CD4-positive, alpha-beta T cell treated with Interferon alpha-2 for 1 hour (primary cell): ENCODE measurements around the gene GOLIM4.
"Not testable (repeated sequence)": the region's sequence is repeated elsewhere in the genome, so short reads cannot be mapped to it uniquely, and the experiment has no call there.

Experiments
- DNase-seq, 2 donors: peaks; one replicate each; pipeline ENCODE4 v3.0.0-alpha.2; 2020 to 2022

GOLIM4 gene

GRCh38 chr3:168095611-168096209 lies at the start of gene GOLIM4:
TSS of gene GOLIM4 (minus strand) at chr3:168095924. CDS start at chr3:168095285, 639 bp downstream.
- peak; percentile 53 to 80 for DNase-seq

GRCh38 chr3:168141405-168141998 lies 45.8 kb upstream of the GOLIM4 start:
- no peak for DNase-seq

GRCh38 chr3:168139947-168140346 lies 44.2 kb upstream of the GOLIM4 start:
- DNase-seq: no peak

- no peak for DNase-seq
Observed at GRCh38 chr3:168138421-168138820, 42.7 kb upstream of the GOLIM4 start.

GRCh38 chr3:168134931-168135330 lies 39.2 kb upstream of the GOLIM4 start:
- no peak for DNase-seq

- DNase-seq: not testable (repeated sequence)
Observed at GRCh38 chr3:168130250-168130649, 34.5 kb upstream of the GOLIM4 start.

- not testable (repeated sequence) for DNase-seq
Observed at GRCh38 chr3:168128463-168128862, 32.7 kb upstream of the GOLIM4 start.

GRCh38 chr3:168127466-168127865 lies 31.7 kb upstream of the GOLIM4 start:
- no peak for DNase-seq

- no peak for DNase-seq
Observed at GRCh38 chr3:168124791-168125190, 29.1 kb upstream of the GOLIM4 start.

- no peak for DNase-seq
Observed at GRCh38 chr3:168124291-168124690, 28.6 kb upstream of the GOLIM4 start.

- DNase-seq: no peak
Observed at GRCh38 chr3:168123201-168124176, 27.8 kb upstream of the GOLIM4 start.

- no peak for DNase-seq
Observed at GRCh38 chr3:168121184-168122017, 25.7 kb upstream of the GOLIM4 start.

- DNase-seq: no peak
Observed at GRCh38 chr3:168117853-168118313, 22.2 kb upstream of the GOLIM4 start.

- DNase-seq: no peak
Observed at GRCh38 chr3:168117059-168117458, 21.3 kb upstream of the GOLIM4 start.

GRCh38 chr3:168116279-168116678 lies 20.6 kb upstream of the GOLIM4 start:
- DNase-seq: no peak

GRCh38 chr3:168113848-168114247 lies 18.1 kb upstream of the GOLIM4 start:
- DNase-seq: no peak

- no peak for DNase-seq
Observed at GRCh38 chr3:168112894-168113293, 17.2 kb upstream of the GOLIM4 start.

- no peak for DNase-seq
Observed at GRCh38 chr3:168104361-168104760, 8.6 kb upstream of the GOLIM4 start.

GRCh38 chr3:168102735-168103410 lies 7.1 kb upstream of the GOLIM4 start:
- DNase-seq: no peak

GRCh38 chr3:168100777-168101492 lies 5.2 kb upstream of the GOLIM4 start:
- DNase-seq: no peak

GRCh38 chr3:168097381-168097780 lies 1.7 kb upstream of the GOLIM4 start:
- DNase-seq: no peak
